Thoracic aorta (tissue), 2 donors: ENCODE measurements around the gene VEZT. TPM values are rescaled to one million over a fixed set of nuclear protein-coding genes. Genes with fewer than 3 reads are reported as not detected.

Experiments used
- ATAC-seq: fragments of 150-250 bp; one replicate; pipeline ENCODE4 v1.8.0; 2017; ENCODE audit warnings: low read depth; ENCODE audit not compliant: insufficient number of reproducible peaks, low FRiP score
- DNase-seq: peaks from one replicate; pipeline ENCODE4 v3.0.0-alpha.2; 2020; ENCODE audit warnings: low spot score
- H3K27ac ChIP-seq, 2 donors: fragments of 200-600 bp; sonication (generic); 1 replicate in 1 of 2; 2 replicates in 1 of 2; pipeline ENCODE4 v1.5.1; 2016; ENCODE audit warnings: mild to moderate bottlenecking in 2 of 2, moderate library complexity in 2 of 2
- H3K27me3 ChIP-seq: fragments of 200-600 bp; sonication (generic); replicated peaks from 2 replicates; pipeline ENCODE4 v1.6.0; 2016; ENCODE audit warnings: mild to moderate bottlenecking; ENCODE audit not compliant: insufficient read depth
- H3K36me3 ChIP-seq: fragments of 200-600 bp; sonication (generic); one replicate; pipeline ENCODE4 v1.5.1; 2016
- H3K4me1 ChIP-seq, 2 donors: fragments of 200-600 bp; sonication (generic); 1 replicate in 1 of 2; 2 replicates in 1 of 2; pipeline versions ENCODE4 v1.5.1 to v1.6.0; 2016; ENCODE audit warnings: low read depth in 2 of 2, mild to moderate bottlenecking in 1 of 2; ENCODE audit not compliant: control insufficient read depth in 1 of 2
- H3K4me3 ChIP-seq: fragments of 200-600 bp; sonication (generic); 2 replicates; pipeline ENCODE4 v1.5.1; 2016; ENCODE audit warnings: mild to moderate bottlenecking
- H3K9me3 ChIP-seq: fragments of 200-600 bp; sonication (generic); 2 replicates; pipeline ENCODE4 v1.5.1; 2016
- CTCF ChIP-seq: fragments of 200-600 bp; sonication (generic); IDR thresholded peaks from one replicate; pipeline ENCODE4 v1.5.1; 2019; ENCODE audit warnings: antibody characterized with exemption
- total RNA-seq, 2 donors: library from RNA; depleted of rRNA; stranded (reverse); fragments of >200 nt; gene quantifications; one replicate each; pipeline versions ENCODE4 v1.1.0 to v1.2.3, GENCODE V29; 2016

VEZT gene
- total RNA-seq, 2 donors from 2014 or later, result 58.3 to 149 TPM

DNA sequence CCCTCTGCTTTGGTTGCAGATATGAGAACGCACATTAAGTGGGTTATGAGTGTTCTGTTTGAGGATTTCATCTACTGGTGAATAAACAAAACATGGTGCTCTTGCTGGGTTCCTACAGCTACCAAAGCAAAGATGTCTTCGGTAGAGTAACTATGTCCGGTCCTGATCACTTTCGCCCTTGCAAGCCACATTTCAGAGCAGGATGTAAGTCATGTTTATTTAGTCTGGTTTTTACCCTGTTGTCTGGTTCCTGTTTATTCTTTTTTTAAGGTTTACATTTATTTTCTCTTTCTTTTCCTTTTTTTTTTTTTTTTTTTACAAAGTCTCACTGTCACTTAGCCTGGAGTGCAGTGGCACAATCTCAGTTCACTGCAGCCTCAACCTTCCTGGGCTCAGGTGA is 99.2 kb downstream of the VEZT start:
- H3K27ac ChIP-seq, result no peak overlapping the region
- H3K36me3 ChIP-seq, result no peaks in the 10 kb centered on the region
- H3K4me1 ChIP-seq, result no peaks in the 10 kb centered on the region
- H3K9me3 ChIP-seq, result no peaks in the 10 kb centered on the region
- no peaks in the 10 kb centered on the region for H3K27me3 ChIP-seq
- H3K4me3 ChIP-seq, result no peak overlapping the region
- ATAC-seq (no peak), DNase-seq (no peak)
- TF ChIP-seq CTCF, result no peak

GRCh38 chr12:95318071-95318545 is 100.5 kb downstream of the VEZT start:
- no peak for TF ChIP-seq CTCF
- DNase-seq (no peak), ATAC-seq (no peak)
- Histone ChIP-seq H3K4me1 (peaks cover under 1% of the 10 kb centered on the region in 2 donors), H3K27ac (no peak overlapping the region), H3K27me3 (no peaks in the 10 kb centered on the region), H3K4me3 (no peak overlapping the region), H3K36me3 (no peaks in the 10 kb centered on the region), H3K9me3 (no peaks in the 10 kb centered on the region)

DNA sequence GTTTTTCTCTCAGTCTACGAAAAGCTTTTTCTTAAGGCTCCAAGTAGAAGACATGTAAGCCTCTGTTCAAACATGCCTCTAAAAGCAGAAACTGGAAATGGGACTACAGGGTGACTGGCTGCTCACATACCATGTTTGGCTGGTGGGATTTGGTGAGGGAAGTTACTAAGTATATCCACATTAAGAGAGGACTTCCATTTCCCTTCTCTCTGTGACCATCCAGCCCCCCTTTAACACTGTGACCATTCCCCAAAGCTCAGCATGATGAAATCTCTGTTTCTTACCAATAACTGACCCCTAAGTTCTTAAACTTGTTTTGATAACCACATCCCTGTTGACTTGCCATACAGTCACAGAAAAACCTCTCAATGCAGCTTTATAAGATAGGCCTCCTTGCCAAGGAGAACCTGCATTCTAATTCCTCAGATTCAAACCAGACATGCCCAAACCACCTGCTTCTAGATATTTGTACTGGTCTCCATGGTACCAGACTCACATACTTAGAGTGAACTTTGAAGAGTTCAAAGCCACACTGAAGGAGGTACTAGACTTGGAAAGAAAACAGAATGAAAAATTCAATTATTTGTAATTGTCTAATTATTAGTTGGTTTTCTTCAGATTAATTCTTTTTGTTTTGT is 102.2 kb downstream of the VEZT start:
- no peak for ATAC-seq
- TF ChIP-seq CTCF, result no peak
- DNase-seq, result no peak
- Histone ChIP-seq H3K4me3 (no peak overlapping the region), H3K36me3 (no peaks in the 10 kb centered on the region), H3K4me1 (peaks cover 2 to 14% of the 10 kb centered on the region in 2 donors), H3K27me3 (no peaks in the 10 kb centered on the region), H3K9me3 (no peaks in the 10 kb centered on the region), H3K27ac (no peak overlapping the region)

GRCh38 chr12:95321516-95322246 is 104.1 kb downstream of the VEZT start:
- H3K9me3 ChIP-seq, result no peaks in the 10 kb centered on the region
- peaks cover 5 to 14% of the 10 kb centered on the region in 2 donors for H3K4me1 ChIP-seq
- H3K27me3 ChIP-seq, result no peaks in the 10 kb centered on the region
- H3K36me3 ChIP-seq, result no peaks in the 10 kb centered on the region
- H3K4me3 ChIP-seq, result no peak overlapping the region
- H3K27ac ChIP-seq, result no peak overlapping the region
- TF ChIP-seq CTCF, result no peak
- ATAC-seq (no peak), DNase-seq (no peak)

- no peak overlapping the region for H3K27ac ChIP-seq
- H3K9me3 ChIP-seq, result no peaks in the 10 kb centered on the region
- H3K4me1 ChIP-seq, result peaks cover 5 to 14% of the 10 kb centered on the region in 2 donors
- DNase-seq, result no peak
- H3K4me3 ChIP-seq, result no peak overlapping the region
- TF ChIP-seq CTCF, result no peak
- H3K36me3 ChIP-seq, result no peaks in the 10 kb centered on the region
- no peaks in the 10 kb centered on the region for H3K27me3 ChIP-seq
- no peak for ATAC-seq
Observed at GRCh38 chr12:95322326-95322725, 104.7 kb downstream of the VEZT start.
